WTC11 (cell line): ENCODE data around the gene VPS33B. TPM values are rescaled to one million over a fixed set of nuclear protein-coding genes. Genes with fewer than 3 reads are reported as not detected.
A peak's percentile ranks its signal among the peaks of the same experiment; 100 is the strongest.

Experiments used
- ATAC-seq: fragments of 200-7000 bp; cut with Tn5 transposase; 2 replicates; pipeline ENCODE4 v1.10.0; 2021; ENCODE audit warnings: mild to moderate bottlenecking, moderate library complexity
- CTCF ChIA-PET: fragments of 300-600 bp; sonication (Branson Sonifier 250); formaldehyde crosslinking; loops from one replicate; lab custom pipeline; 2021; ENCODE audit warnings: antibody characterized with exemption; lab: Charles Lee
- POLR2A ChIA-PET: fragments of 350-600 bp; sonication (Branson Sonifier 250); formaldehyde crosslinking; loops from one replicate; lab custom pipeline; 2021; ENCODE audit warnings: antibody characterized with exemption; lab: Charles Lee
- DNase-seq: peaks from one replicate; pipeline ENCODE4 v3.0.0; 2021; ENCODE audit warnings: low spot score
- H3K27ac Mint-ChIP-seq: 2 replicates; pipeline ENCODE4 v1.8.0; 2021; ENCODE audit warnings: mixed read lengths
- H3K27me3 Mint-ChIP-seq: 2 replicates; pipeline ENCODE4 v1.8.0; 2021; ENCODE audit warnings: low read depth, mild to moderate bottlenecking, moderate library complexity, mixed read lengths
- H3K36me3 Mint-ChIP-seq: 2 replicates; pipeline ENCODE4 v1.8.0; 2021; ENCODE audit warnings: mixed read lengths
- H3K4me1 Mint-ChIP-seq: 2 replicates; pipeline ENCODE4 v1.8.0; 2022; ENCODE audit warnings: mixed read lengths
- H3K4me3 Mint-ChIP-seq: 2 replicates; pipeline ENCODE4 v1.8.0; 2021; ENCODE audit warnings: mild to moderate bottlenecking, moderate library complexity, mixed read lengths
- H3K9me3 Mint-ChIP-seq: 2 replicates; pipeline ENCODE4 v1.8.0; 2021; ENCODE audit warnings: mixed read lengths
- ATF1 ChIP-seq: sonication (generic); formaldehyde crosslinking; IDR thresholded peaks from 2 replicates; pipeline ENCODE4 v1.8.1; 2023; ENCODE audit warnings: mild to moderate bottlenecking, moderate library complexity, missing genetic modification reagents
- ATF3 ChIP-seq: sonication (generic); formaldehyde crosslinking; conservative IDR thresholded peaks from 2 replicates; pipeline ENCODE4 v1.8.1; 2022; ENCODE audit warnings: mild to moderate bottlenecking, missing genetic modification reagents
- CDX4 ChIP-seq: fragments of 250-450 bp; sonication (Bioruptor Pico); IDR thresholded peaks from 2 replicates; pipeline ENCODE4 v1.9.0; 2021; ENCODE audit warnings: moderate library complexity, mild to moderate bottlenecking, inconsistent platforms, borderline replicate concordance
- ESRRA ChIP-seq: sonication (generic); formaldehyde crosslinking; IDR thresholded peaks from 2 replicates; pipeline ENCODE4 v1.8.1; 2022; ENCODE audit warnings: mild to moderate bottlenecking, missing genetic modification reagents, borderline replicate concordance
- FOXK1 ChIP-seq: sonication (generic); formaldehyde crosslinking; IDR thresholded peaks from 2 replicates; pipeline ENCODE4 v1.8.0; 2022; ENCODE audit warnings: mild to moderate bottlenecking, moderate library complexity, missing genetic modification reagents
- FOXP1 ChIP-seq: sonication (generic); formaldehyde crosslinking; IDR thresholded peaks from 2 replicates; pipeline ENCODE4 v1.8.0; 2022; ENCODE audit warnings: missing genetic modification reagents, mild to moderate bottlenecking, moderate library complexity, borderline replicate concordance
- GABPB1 ChIP-seq: sonication (generic); formaldehyde crosslinking; IDR thresholded peaks from 2 replicates; pipeline ENCODE4 v1.8.1; 2023; ENCODE audit warnings: mild to moderate bottlenecking, missing genetic modification reagents
- HMGA2 ChIP-seq: fragments of 250-450 bp; sonication (Bioruptor Pico); IDR thresholded peaks from 2 replicates; pipeline ENCODE4 v1.4.0; 2021; ENCODE audit warnings: mild to moderate bottlenecking, moderate library complexity
- IRF1 ChIP-seq: sonication (generic); formaldehyde crosslinking; IDR thresholded peaks from 2 replicates; pipeline ENCODE4 v1.8.0; 2023; ENCODE audit warnings: missing genetic modification reagents
- JUN ChIP-seq: sonication (generic); formaldehyde crosslinking; IDR thresholded peaks from 2 replicates; pipeline ENCODE4 v1.8.0; 2023; ENCODE audit warnings: mild to moderate bottlenecking, missing genetic modification reagents
- KAT7 ChIP-seq: sonication (generic); formaldehyde crosslinking; IDR thresholded peaks from 2 replicates; pipeline ENCODE4 v1.8.1; 2023; ENCODE audit warnings: missing genetic modification reagents, mild to moderate bottlenecking, borderline replicate concordance
- NR2C2 ChIP-seq: sonication (generic); formaldehyde crosslinking; IDR thresholded peaks from 2 replicates; pipeline ENCODE4 v1.8.0; 2022; ENCODE audit warnings: mild to moderate bottlenecking, missing genetic modification reagents
- SP1 ChIP-seq: sonication (generic); formaldehyde crosslinking; conservative IDR thresholded peaks from 2 replicates; pipeline ENCODE4 v1.8.1; 2022; ENCODE audit warnings: missing genetic modification reagents
- TEAD1 ChIP-seq: sonication (generic); formaldehyde crosslinking; IDR thresholded peaks from 2 replicates; pipeline ENCODE4 v1.8.0; 2022; ENCODE audit warnings: mild to moderate bottlenecking, missing genetic modification reagents
- TP53 ChIP-seq: sonication (generic); formaldehyde crosslinking; IDR thresholded peaks from 2 replicates; pipeline ENCODE4 v1.8.1; 2023; ENCODE audit warnings: mild to moderate bottlenecking, missing genetic modification reagents
- USF1 ChIP-seq: sonication (generic); formaldehyde crosslinking; IDR thresholded peaks from 2 replicates; pipeline ENCODE4 v1.8.0; 2022; ENCODE audit warnings: mild to moderate bottlenecking, missing genetic modification reagents
- USF2 ChIP-seq: sonication (generic); formaldehyde crosslinking; IDR thresholded peaks from 2 replicates; pipeline ENCODE4 v1.8.1; 2023; ENCODE audit warnings: mild to moderate bottlenecking, missing genetic modification reagents, moderate library complexity
- ZNF423 ChIP-seq: fragments of 250-450 bp; sonication (Bioruptor Pico); IDR thresholded peaks from 2 replicates; pipeline ENCODE4 v2.1.2; 2022; ENCODE audit warnings: mild to moderate bottlenecking, moderate library complexity
- ZNF425 ChIP-seq: fragments of 250-450 bp; sonication (Bioruptor Pico); conservative IDR thresholded peaks from 2 replicates; pipeline ENCODE4 v1.9.0; 2021; ENCODE audit warnings: mild to moderate bottlenecking
- ZNF532 ChIP-seq: fragments of 250-450 bp; sonication (Bioruptor Pico); IDR thresholded peaks from 2 replicates; pipeline ENCODE4 v1.9.0; 2021; ENCODE audit warnings: mild to moderate bottlenecking, borderline replicate concordance
- total RNA-seq: library from RNA; stranded (reverse); gene quantifications from 3 replicates; pipeline ENCODE4 v1.2.3, GENCODE V29; 2021

VPS33B gene
- total RNA-seq, 1 experiment from 2014 or later: 21.1 TPM

GRCh38 chr15:91067036-91067435 is 44.6 kb upstream of the VPS33B start:
- DNase-seq: no peak

GRCh38 chr15:91065505-91065904 is 43.1 kb upstream of the VPS33B start:
- peaks cover 12% of the 10 kb centered on the region for H3K36me3 Mint-ChIP-seq
- POLR2A ChIA-PET: no interaction called here
- H3K9me3 Mint-ChIP-seq: peaks cover 19% of the 10 kb centered on the region
- DNase-seq (no peak), ATAC-seq (no peak)
- TF ChIP-seq ATF1 (CRISPR knock-in tag) (no peak), KAT7 (CRISPR knock-in tag) (no peak)
- H3K4me3 Mint-ChIP-seq: no peak overlapping the region
- no peaks in the 10 kb centered on the region; the same call in 1 of the 2 replicates for H3K27me3 Mint-ChIP-seq
- CTCF ChIA-PET: interaction anchor here (1.0 kb wide), 1 partner anchor 193 kb away, joined by 3 read pairs; no protein-coding TSS in a partner anchor
- H3K4me1 Mint-ChIP-seq: no peaks in the 10 kb centered on the region
- H3K27ac Mint-ChIP-seq: no peak overlapping the region

More at GRCh38 chr15:91067036-91067435, 44.6 kb upstream of the VPS33B start:
- CTCF ChIA-PET: interaction anchor here (1.6 to 1.9 kb wide), 4 partner anchors 11 to 205 kb away, joined by 4 to 6 read pairs (median 5); no protein-coding TSS in a partner anchor
- Mint-ChIP-seq H3K9me3 (peaks cover 15% of the 10 kb centered on the region), H3K27me3 (no peaks in the 10 kb centered on the region; the same call in 1 of the 2 replicates)
- ATAC-seq: no peak
- no peak for TF ChIP-seq GABPB1
- no peak for TF ChIP-seq ATF3
- no peak for TF ChIP-seq ZNF423 (CRISPR knock-in tag)
- no peak for TF ChIP-seq ESRRA
- no peak for TF ChIP-seq IRF1 (CRISPR knock-in tag)
- no peak for TF ChIP-seq SP1 (CRISPR knock-in tag)
- TF ChIP-seq NR2C2 (CRISPR knock-in tag): no peak
- TF ChIP-seq TEAD1 (CRISPR knock-in tag): no peak
- no peak for TF ChIP-seq USF1 (CRISPR knock-in tag)
- TF ChIP-seq, all 79 proteins: peak for 0
- Mint-ChIP-seq H3K4me3 (no peak overlapping the region), H3K36me3 (peaks cover 12% of the 10 kb centered on the region), H3K27ac (no peak overlapping the region), H3K4me1 (no peaks in the 10 kb centered on the region)
- POLR2A ChIA-PET: no interaction called here

GRCh38 chr15:91061997-91062396 is 39.6 kb upstream of the VPS33B start:
- CTCF ChIA-PET: interaction anchor here (1.3 to 1.6 kb wide), 4 partner anchors 12 to 210 kb away, joined by 3 to 4 read pairs (median 4); no protein-coding TSS in a partner anchor
- no peak overlapping the region for H3K4me3 Mint-ChIP-seq
- H3K4me1 Mint-ChIP-seq: no peaks in the 10 kb centered on the region
- POLR2A ChIA-PET: no interaction called here
- peaks cover 12% of the 10 kb centered on the region for H3K36me3 Mint-ChIP-seq
- DNase-seq (no peak), ATAC-seq (no peak)
- H3K27ac Mint-ChIP-seq: no peak overlapping the region
- peaks cover 23% of the 10 kb centered on the region for H3K9me3 Mint-ChIP-seq
- no peak for TF ChIP-seq FOXP1 (CRISPR knock-in tag)
- TF ChIP-seq HMGA2 (CRISPR knock-in tag): 0 out of 2 replicates have a peak, but pooled peaks have one; percentile 32
- peaks cover 3% of the 10 kb centered on the region; the same call in 1 of the 2 replicates for H3K27me3 Mint-ChIP-seq

GRCh38 chr15:91061230-91061629 is 38.8 kb upstream of the VPS33B start:
- ATAC-seq: no peak
- ChIA-PET POLR2A (no interaction called here), CTCF (no interaction called here)
- Mint-ChIP-seq H3K9me3 (peaks cover 23% of the 10 kb centered on the region), H3K4me3 (no peak overlapping the region), H3K27ac (no peak overlapping the region), H3K4me1 (peaks cover 1% of the 10 kb centered on the region; the same call in 1 of the 2 replicates), H3K27me3 (peaks cover 7% of the 10 kb centered on the region), H3K36me3 (peaks cover 12% of the 10 kb centered on the region)
- DNase-seq: no peak
- TF ChIP-seq ZNF425 (CRISPR knock-in tag): no peak
- no peak for TF ChIP-seq FOXK1 (CRISPR knock-in tag)
- TF ChIP-seq ZNF532 (CRISPR knock-in tag): no peak
- no peak for TF ChIP-seq JUN (CRISPR knock-in tag)
- no peak for TF ChIP-seq CDX4 (CRISPR knock-in tag)
- no peak for TF ChIP-seq USF2
- no peak for TF ChIP-seq TP53 (CRISPR knock-in tag)
